GM04504 (cell line): ENCODE measurements around the gene SYT1.

Experiments
- DNase-seq: peaks from one replicate; pipeline ENCODE4 v3.0.0-alpha.2; 2012; ENCODE audit warnings: low read depth

Gene SYT1

GRCh38 chr12:79217306-79217705 is 352.7 kb downstream of the SYT1 start:
- DNase-seq: no peak

GRCh38 chr12:79223210-79223609 is 358.6 kb downstream of the SYT1 start:
- DNase-seq: no peak

DNA sequence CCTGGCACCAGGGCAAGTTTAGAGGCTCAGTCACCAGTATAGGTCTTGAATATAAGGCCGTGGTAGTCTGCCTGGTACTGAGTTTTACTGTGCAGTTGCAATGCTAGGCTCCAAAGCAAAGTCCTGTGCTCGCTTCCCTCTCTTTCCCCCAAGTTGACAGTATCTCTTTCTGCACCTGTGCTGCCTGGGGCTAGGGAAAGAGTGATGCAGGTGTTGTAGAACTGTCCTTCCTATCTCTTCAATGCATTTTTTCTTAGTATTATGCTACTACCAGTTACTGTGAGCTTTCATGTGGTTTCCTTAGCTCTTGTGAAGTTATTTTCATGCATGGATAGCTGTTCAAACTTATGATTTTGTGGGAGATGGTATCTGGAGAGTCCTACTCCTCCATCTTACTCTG is 359.2 kb downstream of the SYT1 start:
- DNase-seq: no peak

DNA sequence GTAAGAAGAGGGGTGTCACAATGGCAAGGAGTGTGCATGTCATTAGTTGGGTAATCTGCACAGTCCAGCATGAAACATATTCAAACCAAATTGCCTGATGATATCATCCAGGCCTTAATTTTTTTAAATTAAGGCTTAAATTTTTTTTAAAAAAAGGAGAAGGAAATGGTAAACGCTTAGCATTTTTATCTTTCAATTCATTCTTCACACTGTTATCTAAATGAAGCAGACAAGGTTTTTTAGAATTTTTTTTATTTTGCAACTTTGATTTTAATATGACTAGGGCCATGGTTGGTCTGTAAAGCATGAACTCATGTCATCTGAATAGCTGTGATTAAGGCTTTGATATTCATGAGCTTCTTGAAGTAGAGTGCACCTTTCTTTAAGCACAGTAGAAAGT is 362.5 kb downstream of the SYT1 start:
- DNase-seq: no peak

DNA sequence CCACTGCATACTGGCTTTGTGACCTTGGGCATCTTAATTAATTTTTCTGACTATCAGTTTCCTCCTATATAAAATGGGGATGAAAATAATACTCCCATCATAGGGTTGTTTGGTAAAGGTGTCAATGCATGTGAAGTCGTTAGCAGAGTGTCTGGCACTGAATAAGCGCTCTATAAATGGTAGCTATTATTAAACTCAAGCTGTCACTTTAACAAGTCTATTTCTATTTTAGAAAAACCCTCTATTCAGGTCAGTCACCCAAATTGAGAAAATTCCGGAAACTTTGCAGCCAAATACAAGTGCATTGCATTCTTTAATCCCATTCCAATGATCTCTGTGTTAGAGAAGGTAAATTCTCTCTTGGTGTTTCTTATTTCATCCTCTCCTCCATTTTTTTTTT is 363.1 kb downstream of the SYT1 start:
- no peak for DNase-seq

DNA sequence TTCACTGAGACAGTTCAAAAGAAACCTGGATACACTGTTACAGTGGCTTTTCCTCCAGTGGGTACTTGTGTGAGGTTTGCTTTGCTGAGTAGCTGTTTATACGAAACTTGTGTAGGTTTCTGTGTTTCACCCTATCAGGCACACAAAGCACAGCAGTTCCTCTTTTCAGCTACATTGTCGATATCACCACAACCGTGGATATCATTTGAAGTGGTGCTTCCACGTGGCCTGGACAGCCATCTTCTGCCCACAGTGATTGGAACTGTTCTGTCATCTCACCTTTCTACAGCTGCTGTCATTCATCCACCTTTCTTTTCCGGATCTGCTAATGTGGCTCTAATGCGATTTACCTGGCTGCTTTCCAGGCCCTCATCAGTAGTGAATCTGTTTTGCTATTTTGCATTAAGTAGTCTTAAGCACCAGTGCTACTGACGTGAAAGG is 368.8 kb downstream of the SYT1 start:
- no peak for DNase-seq

GRCh38 chr12:79236920-79237319 is 372.3 kb downstream of the SYT1 start:
- no peak for DNase-seq

GRCh38 chr12:79238246-79238645 is 373.7 kb downstream of the SYT1 start:
- no peak for DNase-seq

GRCh38 chr12:79247494-79247893 is 382.9 kb downstream of the SYT1 start:
- no peak for DNase-seq

- no peak for DNase-seq
Measured at GRCh38 chr12:79250186-79250585, 385.6 kb downstream of the SYT1 start.

DNA sequence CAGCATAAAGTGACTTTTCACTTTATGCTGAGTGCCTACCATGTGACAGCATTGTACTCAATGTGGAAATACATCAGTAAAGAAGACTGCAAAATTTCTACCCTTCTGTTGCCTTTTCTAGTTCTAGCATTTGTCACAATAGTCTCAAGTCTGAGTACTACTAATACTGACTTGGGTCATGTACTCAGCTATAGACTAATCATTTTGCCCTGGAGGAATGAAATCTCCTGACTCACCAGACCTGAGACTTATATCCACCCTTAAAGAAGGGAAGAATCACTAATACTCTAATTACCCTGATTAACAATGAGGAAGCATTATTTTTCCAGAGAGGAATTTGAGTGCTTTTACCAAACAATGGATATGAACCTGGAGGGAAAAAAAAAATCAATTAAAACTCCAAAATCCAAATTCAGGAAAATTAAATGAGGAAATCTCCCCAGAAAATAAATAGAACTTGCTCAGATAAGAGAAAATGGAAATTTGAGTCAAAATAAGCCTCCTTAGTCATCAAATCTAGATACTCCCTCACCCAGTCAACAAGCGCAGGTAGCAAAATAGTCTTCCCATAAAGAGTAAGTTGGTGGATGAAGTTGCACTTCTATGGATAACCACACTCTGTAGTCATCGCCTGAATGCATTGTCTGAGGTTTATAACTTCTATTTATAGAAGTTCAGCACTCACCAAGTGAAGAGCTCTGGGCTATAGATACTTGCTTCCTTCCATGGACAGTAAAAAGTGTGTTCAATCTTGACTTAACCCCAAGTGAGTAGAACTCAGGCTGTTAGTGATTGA is 386.6 kb downstream of the SYT1 start:
- DNase-seq: no peak

DNA sequence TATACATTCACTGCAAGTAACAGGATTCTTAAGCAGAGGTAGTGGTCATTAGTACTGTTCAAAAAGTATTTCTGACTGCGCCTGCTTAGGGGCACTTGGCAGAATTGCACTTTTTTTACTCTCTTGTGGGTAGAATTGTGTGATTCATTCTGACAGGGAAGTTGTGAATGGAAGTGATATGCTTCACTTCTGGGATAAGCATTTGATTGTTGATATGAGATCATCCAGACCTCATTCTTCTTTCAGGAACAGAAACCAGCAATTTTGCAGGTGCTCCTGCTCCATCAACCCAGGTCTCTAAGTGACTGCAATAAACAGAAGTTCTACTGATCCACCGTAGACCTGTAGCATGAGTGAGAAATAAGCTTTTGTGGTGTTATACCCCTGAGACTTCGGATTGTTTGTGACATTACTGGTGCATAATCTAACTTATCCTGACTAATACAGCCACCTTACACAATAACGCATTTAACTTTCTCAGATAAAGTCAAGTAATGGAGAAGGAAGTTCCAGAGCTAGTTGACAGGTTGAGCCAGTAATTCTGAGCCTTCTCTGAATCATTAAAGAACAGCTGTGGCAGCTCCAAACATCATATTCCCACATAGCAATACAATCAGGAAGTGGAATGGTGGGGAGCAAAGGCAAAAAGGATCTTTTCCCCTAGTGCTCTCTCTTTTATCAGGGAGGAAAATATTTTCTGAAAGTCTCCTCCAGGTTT is 387.9 kb downstream of the SYT1 start:
- DNase-seq: no peak

GRCh38 chr12:79255288-79255687 is 390.7 kb downstream of the SYT1 start:
- peak; percentile 14 for DNase-seq

- no peak for DNase-seq
Measured at GRCh38 chr12:79260923-79261322, 396.3 kb downstream of the SYT1 start.

- DNase-seq: no peak
Measured at GRCh38 chr12:79262938-79263337, 398.4 kb downstream of the SYT1 start.

- DNase-seq: no peak
Measured at GRCh38 chr12:79266343-79267144, 402.0 kb downstream of the SYT1 start.

GRCh38 chr12:79267580-79267979 is 403.0 kb downstream of the SYT1 start:
- no peak for DNase-seq

GRCh38 chr12:79274501-79275064 is 410.0 kb downstream of the SYT1 start:
- no peak for DNase-seq

DNA sequence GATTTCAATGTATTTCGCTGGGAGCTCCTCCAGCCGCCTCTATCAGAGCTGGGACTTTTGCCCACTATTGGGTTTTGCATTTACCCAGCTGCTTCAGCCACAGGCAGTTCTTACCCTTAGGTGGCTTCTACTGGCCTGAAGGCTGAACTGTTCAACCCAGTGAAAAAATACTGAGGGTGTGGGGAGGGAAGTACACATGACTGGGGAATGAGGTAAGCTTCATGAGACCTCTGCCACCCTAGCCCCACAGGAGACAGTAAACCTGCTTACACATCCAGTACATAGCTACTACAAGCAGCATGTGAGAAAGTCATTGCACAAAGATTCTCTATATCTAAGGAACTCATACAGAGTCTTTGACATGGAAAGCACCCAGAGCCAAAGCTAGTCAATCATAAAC is 411.1 kb downstream of the SYT1 start:
- DNase-seq: no peak

- no peak for DNase-seq
Measured at GRCh38 chr12:79283364-79283763, 418.8 kb downstream of the SYT1 start.

DNA sequence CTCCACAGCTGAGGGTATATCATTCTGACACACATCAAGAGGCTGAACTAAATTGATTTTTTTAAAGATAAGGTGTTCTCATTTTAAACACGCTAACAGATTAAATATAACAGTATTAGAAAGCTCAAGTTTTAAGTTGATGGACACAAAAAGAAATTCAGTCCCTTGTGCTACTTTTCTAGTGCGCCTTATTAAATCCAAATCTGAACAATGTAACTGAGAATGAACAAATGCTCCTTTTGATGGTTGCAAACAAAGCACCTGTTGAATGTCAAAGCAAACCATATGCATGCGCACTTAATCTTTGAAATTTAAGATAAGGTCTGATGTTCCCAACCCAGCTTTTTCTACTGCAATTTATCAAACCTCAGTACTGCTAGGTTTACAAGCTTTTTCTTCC is 424.3 kb downstream of the SYT1 start:
- no peak for DNase-seq

GRCh38 chr12:79291711-79292110 is 427.1 kb downstream of the SYT1 start:
- DNase-seq: no peak
